ENCODE results near the gene EPB42. TPM values are rescaled to one million over a fixed set of nuclear protein-coding genes. Genes with fewer than 3 reads are reported as not detected.

EPB42 gene
- total RNA-seq, 1 donor from 2014 or later = not detected

DNA sequence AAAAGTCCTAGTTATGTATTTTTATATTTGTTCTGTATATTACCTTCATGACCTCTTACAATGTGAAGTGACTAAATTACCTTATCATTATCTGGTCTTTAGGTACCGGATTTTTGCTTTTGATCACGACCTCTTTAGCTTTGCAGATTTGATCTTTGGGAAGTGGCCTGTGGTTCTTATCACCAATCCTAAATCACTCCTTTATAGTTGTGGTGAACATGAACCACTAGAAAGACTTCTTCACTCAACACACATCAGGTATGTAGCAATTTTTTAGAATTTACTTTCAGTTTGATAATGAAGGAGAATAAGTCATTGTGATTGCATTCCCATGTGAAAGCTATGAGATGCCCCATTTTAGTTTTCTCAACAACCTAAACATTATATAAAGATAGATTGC, 69.1 kb downstream of the EPB42 start:
- H3K4me1 Mint-ChIP-seq = peaks cover 6% of the 10 kb centered on the region
- no peak overlapping the region for H3K4me3 Mint-ChIP-seq
- DNase-seq (no peak), ATAC-seq (ENCODE audit: low read depth) (no peak)
- ChIA-PET CTCF (no interaction called here), POLR2A (no interaction called here)
- H3K9me3 Mint-ChIP-seq = no peaks in the 10 kb centered on the region
- intact Hi-C loops (cut with micrococcal nuclease) = no loop called here
- no peak overlapping the region for H3K27ac Mint-ChIP-seq
- TF ChIP-seq, protein P1, sequence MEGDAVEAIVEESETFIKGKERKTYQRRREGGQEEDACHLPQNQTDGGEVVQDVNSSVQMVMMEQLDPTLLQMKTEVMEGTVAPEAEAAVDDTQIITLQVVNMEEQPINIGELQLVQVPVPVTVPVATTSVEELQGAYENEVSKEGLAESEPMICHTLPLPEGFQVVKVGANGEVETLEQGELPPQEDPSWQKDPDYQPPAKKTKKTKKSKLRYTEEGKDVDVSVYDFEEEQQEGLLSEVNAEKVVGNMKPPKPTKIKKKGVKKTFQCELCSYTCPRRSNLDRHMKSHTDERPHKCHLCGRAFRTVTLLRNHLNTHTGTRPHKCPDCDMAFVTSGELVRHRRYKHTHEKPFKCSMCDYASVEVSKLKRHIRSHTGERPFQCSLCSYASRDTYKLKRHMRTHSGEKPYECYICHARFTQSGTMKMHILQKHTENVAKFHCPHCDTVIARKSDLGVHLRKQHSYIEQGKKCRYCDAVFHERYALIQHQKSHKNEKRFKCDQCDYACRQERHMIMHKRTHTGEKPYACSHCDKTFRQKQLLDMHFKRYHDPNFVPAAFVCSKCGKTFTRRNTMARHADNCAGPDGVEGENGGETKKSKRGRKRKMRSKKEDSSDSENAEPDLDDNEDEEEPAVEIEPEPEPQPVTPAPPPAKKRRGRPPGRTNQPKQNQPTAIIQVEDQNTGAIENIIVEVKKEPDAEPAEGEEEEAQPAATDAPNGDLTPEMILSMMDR (IDR thresholded peaks at IDR 0.05) = no peak
- no peaks in the 10 kb centered on the region for H3K27me3 Mint-ChIP-seq
- H3K36me3 Mint-ChIP-seq (ENCODE audit: low read depth) = peaks cover 73% of the 10 kb centered on the region

GRCh38 chr15:43150191-43150929, 70.5 kb downstream of the EPB42 start:
- TF ChIP-seq, protein P1 (IDR thresholded peaks at IDR 0.05) = no peak
- POLR2A ChIA-PET = interaction anchor here (0.6 kb wide), 2 partner anchors 33 to 57 kb away, joined by 5 to 7 read pairs; no protein-coding TSS in a partner anchor
- DNase-seq (no peak), ATAC-seq (ENCODE audit: low read depth) (no peak)
- no peaks in the 10 kb centered on the region for H3K9me3 Mint-ChIP-seq
- intact Hi-C loops (cut with micrococcal nuclease) = no loop called here
- H3K27ac Mint-ChIP-seq = no peak overlapping the region
- no peaks in the 10 kb centered on the region for H3K27me3 Mint-ChIP-seq
- peaks cover 6% of the 10 kb centered on the region for H3K4me1 Mint-ChIP-seq
- H3K4me3 Mint-ChIP-seq = no peak overlapping the region
- H3K36me3 Mint-ChIP-seq (ENCODE audit: low read depth) = peaks cover 76% of the 10 kb centered on the region
- CTCF ChIA-PET = interaction anchor here (1.3 kb wide), 1 partner anchor 75 kb away, joined by 3 read pairs; no protein-coding TSS in a partner anchor

Other genes with a start within 250 kb of the EPB42 start
- gene UBR1, start 115.0 kb downstream of the EPB42 start, total RNA-seq = 46.6 and 48.9 TPM in 2 replicates
- gene TMEM62, start 87.4 kb downstream of the EPB42 start, total RNA-seq = 38.3 and 52.2 TPM in 2 replicates
- 65.6 and 67.2 TPM in 2 replicates for gene CCNDBP1, start 35.6 kb downstream of the EPB42 start, total RNA-seq
- 0.11 and 0.17 TPM in 2 replicates for gene TGM5, start 45.9 kb upstream of the EPB42 start, total RNA-seq
- gene TGM7, start 81.2 kb upstream of the EPB42 start, total RNA-seq = not detected in 2 replicates
- 15.5 and 17.1 TPM in 2 replicates for gene LCMT2, start 109.6 kb upstream of the EPB42 start, total RNA-seq
- 45.6 and 50.6 TPM in 2 replicates for gene ZSCAN29, start 150.0 kb upstream of the EPB42 start, total RNA-seq
- 24.0 and 31.2 TPM in 2 replicates for gene TUBGCP4, start 150.1 kb upstream of the EPB42 start, total RNA-seq